A375 (cell line): ENCODE measurements around the gene CCSER1. TPM values are rescaled to one million over a fixed set of nuclear protein-coding genes. Genes with fewer than 3 reads are reported as not detected.

Experiments used
- small RNA-seq: library from RNA; depleted of rRNA; stranded (forward); fragments of <200 nt; gene quantifications from one replicate; pipeline ENCODE3, GENCODE V24; 2014
- total RNA-seq: library from RNA; depleted of rRNA; stranded (reverse); fragments of >200 nt; shearing (Covaris generic); gene quantifications from 2 replicates; pipeline ENCODE4 v1.2.3, GENCODE V29; 2014; rRNA removed

CCSER1 gene
- total RNA-seq: 3.2 and 3.9 TPM in 2 replicates

GRCh38 chr4:90127223-90127705 lies at the start of gene CCSER1:
Gene CCSER1 (plus strand): TSS chr4:90127394.

Small RNA genes within 50 kb of the gene (small RNA-seq; reads per million reads assigned to genes)
- gene AC093729.1 (not detected), gene TMSB4XP8 (not detected)

Other genes with a start within 250 kb of the CCSER1 start
- not detected in 2 replicates for gene MMRN1, start 232.5 kb upstream of the CCSER1 start, total RNA-seq